SK-N-SH (cell line): ENCODE data around the gene EDIL3. TPM values are rescaled to one million over a fixed set of nuclear protein-coding genes. Genes with fewer than 3 reads are reported as not detected.

Experiments
- CTCF ChIA-PET: fragments of 300-600, 350-600 bp; formaldehyde crosslinking; extraction: SDS; loops from one replicate; lab custom pipeline; 2021; lab: Yijun Ruan, JAX
- POLR2A ChIA-PET: fragments of 350-600 bp; sonication (Branson Sonifier 250); formaldehyde crosslinking; extraction: SDS; loops from one replicate; lab custom pipeline; 2020; ENCODE audit warnings: antibody characterized with exemption, inconsistent platforms; lab: Yijun Ruan, JAX
- DNase-seq: peaks from one replicate; pipeline ENCODE4 v3.0.0; 2012
- H2AFZ ChIP-seq: fragments of 200-600 bp; sonication (generic); 2 replicates; pipeline ENCODE4 v1.8.1; 2016; ENCODE audit warnings: antibody characterized with exemption, mild to moderate bottlenecking, low read depth
- H3F3A ChIP-seq: fragments of 200-600 bp; sonication (generic); replicated peaks from 2 replicates; pipeline ENCODE3; 2016; ENCODE audit warnings: antibody characterized with exemption, mild to moderate bottlenecking; ENCODE audit not compliant: insufficient read depth
- H3K27ac ChIP-seq, 2 experiments: fragments of 200-500 bp in 1 of 2; fragments of 200-600 bp in 1 of 2; sonication (Bioruptor generic) in 1 of 2; sonication (generic), shearing (Covaris generic) in 1 of 2; 2 replicates each; pipeline versions ENCODE4 v1.5.1 to v1.6.1; 2014 to 2016; ENCODE audit warnings: low read depth in 2 of 2, inconsistent platforms in 1 of 2, low read length in 1 of 2, mild to moderate bottlenecking in 1 of 2, mixed read lengths in 1 of 2
- H3K27me3 ChIP-seq: fragments of 200-600 bp; sonication (generic), shearing (Covaris generic); 2 replicates; pipeline ENCODE4 v1.6.1; 2016; ENCODE audit warnings: mixed run types; ENCODE audit not compliant: insufficient read depth
- H3K36me3 ChIP-seq, 2 experiments: fragments of 200-500 bp in 1 of 2; fragments of 200-600 bp in 1 of 2; sonication (Bioruptor generic) in 1 of 2; sonication (generic) in 1 of 2; replicated peaks in 1 of 2; 2 replicates each; pipeline versions ENCODE3 to v1.5.1; 2014 to 2016; ENCODE audit warnings: low read length in 1 of 2, mild to moderate bottlenecking in 1 of 2; ENCODE audit not compliant: insufficient read depth in 2 of 2, control insufficient read depth in 1 of 2
- H3K4me1 ChIP-seq, 2 experiments: fragments of 200-500 bp in 1 of 2; fragments of 200-600 bp in 1 of 2; sonication (Bioruptor generic) in 1 of 2; sonication (generic), shearing (Covaris generic) in 1 of 2; 2 replicates each; pipeline versions ENCODE4 v1.5.1 to v1.6.1; 2014 to 2016; ENCODE audit warnings: low read depth in 1 of 2, low read length in 1 of 2, mixed run types in 1 of 2; ENCODE audit not compliant: insufficient read depth in 2 of 2, control insufficient read depth in 1 of 2
- H3K4me2 ChIP-seq: fragments of 200-600 bp; sonication (generic), shearing (Covaris generic); 2 replicates; pipeline ENCODE4 v1.6.1; 2017; ENCODE audit warnings: mixed run types
- H3K4me3 ChIP-seq, 2 experiments: fragments of 200-500 bp in 1 of 2; fragments of 200-600 bp in 1 of 2; sonication (Bioruptor generic) in 1 of 2; sonication (generic), shearing (Covaris generic) in 1 of 2; 2 replicates each; pipeline versions ENCODE4 v1.5.1 to v1.8.1; 2014 to 2016; ENCODE audit warnings: low read depth in 2 of 2, inconsistent platforms in 1 of 2, low read length in 1 of 2, mild to moderate bottlenecking in 1 of 2, mixed read lengths in 1 of 2, moderate library complexity in 1 of 2
- H3K79me2 ChIP-seq: fragments of 200-600 bp; sonication (generic); 2 replicates; pipeline ENCODE4 v1.8.1; 2017; ENCODE audit warnings: mild to moderate bottlenecking; ENCODE audit not compliant: insufficient read depth
- H3K9ac ChIP-seq: fragments of 200-600 bp; sonication (generic); 2 replicates; pipeline ENCODE4 v1.6.1; 2017; ENCODE audit warnings: mixed run types
- H3K9me2 ChIP-seq: fragments of 200-600 bp; sonication (generic); 2 replicates; pipeline ENCODE4 v1.6.1; 2017; ENCODE audit warnings: mixed run types
- H3K9me3 ChIP-seq: fragments of 200-600 bp; sonication (generic); 2 replicates; pipeline ENCODE4 v1.6.1; 2017; ENCODE audit warnings: mixed run types, mild to moderate bottlenecking, moderate library complexity
- H4K20me1 ChIP-seq: fragments of 200-600 bp; sonication (generic); 2 replicates; pipeline ENCODE4 v1.6.1; 2017; ENCODE audit warnings: mild to moderate bottlenecking, mixed run types; ENCODE audit not compliant: insufficient read depth
- CHD2 ChIP-seq: fragments of 150-350 bp; IDR thresholded peaks from 2 replicates; pipeline ENCODE4 v1.6.1; 2018; ENCODE audit warnings: low read length; ENCODE audit not compliant: partially characterized antibody
- ELF1 ChIP-seq: IDR thresholded peaks from 2 replicates; pipeline ENCODE4 v1.4.0; 2012
- EP300 ChIP-seq, 2 experiments: IDR thresholded peaks; 2 replicates each; pipeline versions ENCODE4 v1.4.0 to v1.6.1; 2012; ENCODE audit warnings: borderline replicate concordance in 1 of 2, low read depth in 1 of 2, low read length in 1 of 2
- EZH2phosphoT487 ChIP-seq: fragments of 200-600 bp; sonication (generic); IDR thresholded peaks from 2 replicates; pipeline ENCODE4 v1.6.1; 2017; ENCODE audit warnings: low read depth, mixed run types, mild to moderate bottlenecking, antibody characterized with exemption, moderate library complexity, borderline replicate concordance
- FOSL2 ChIP-seq: IDR thresholded peaks from 2 replicates; pipeline ENCODE4 v1.4.0; 2012; ENCODE audit warnings: low read depth, mild to moderate bottlenecking, moderate library complexity, borderline replicate concordance
- FOXJ3 ChIP-seq: sonication (generic); formaldehyde crosslinking; IDR thresholded peaks from 2 replicates; pipeline ENCODE4 v1.5.1; 2020; ENCODE audit warnings: mild to moderate bottlenecking, missing genetic modification reagents
- GATA2 ChIP-seq: sonication (generic); formaldehyde crosslinking; IDR thresholded peaks from 2 replicates; pipeline ENCODE4 v1.5.0; 2020; ENCODE audit warnings: mild to moderate bottlenecking, missing genetic modification reagents
- MAX ChIP-seq: IDR thresholded peaks from 2 replicates; pipeline ENCODE4 v1.4.0; 2012; ENCODE audit warnings: low read depth
- MEF2A ChIP-seq: IDR thresholded peaks from 2 replicates; pipeline ENCODE4 v1.4.0; 2012; ENCODE audit warnings: low read depth, borderline replicate concordance
- MXI1 ChIP-seq: IDR thresholded peaks from 2 replicates; pipeline ENCODE4 v1.6.1; 2012; ENCODE audit warnings: mild to moderate bottlenecking, low read depth, low read length, improper control_type of control experiment
- PBX3 ChIP-seq: IDR thresholded peaks from 2 replicates; pipeline ENCODE4; 2012
- RCOR1 ChIP-seq: fragments of 150-350 bp; IDR thresholded peaks from 2 replicates; pipeline ENCODE4 v1.6.1; 2017; ENCODE audit warnings: antibody characterized with exemption, low read length
- REST ChIP-seq: IDR thresholded peaks from 2 replicates; pipeline ENCODE4 v1.6.1; 2012; ENCODE audit warnings: mild to moderate bottlenecking, low read depth, low read length, moderate library complexity
- SIN3A ChIP-seq: IDR thresholded peaks from 2 replicates; pipeline ENCODE4 v1.6.1; 2012; ENCODE audit warnings: low read depth, mild to moderate bottlenecking, low read length, moderate library complexity, borderline replicate concordance
- TCF12 ChIP-seq: IDR thresholded peaks from 2 replicates; pipeline ENCODE4 v1.4.0; 2012
- USF1 ChIP-seq: IDR thresholded peaks from 2 replicates; pipeline ENCODE4 v1.4.0; 2012; ENCODE audit warnings: low read depth, borderline replicate concordance
- WGBS: methylation state at CpG from one replicate; pipeline ENCODE4 v1.1.6; 2017; ENCODE audit warnings: low lambda C conversion rate; 5-methylcytosine and 5-hydroxymethylcytosine counted together
- polyA plus RNA-seq, 3 experiments: library from polyadenylated mRNA; depleted of rRNA; stranded (reverse); fragments of >200 nt; gene quantifications; 2 replicates each; pipeline ENCODE4 v1.2.3, GENCODE V29; 2012

EDIL3 gene
- polyA plus RNA-seq, 1 of the 3 experiments (the other 2 are of a cell fraction) = 51.5 TPM

- TF ChIP-seq FOSL2 (no peak), EZH2phosphoT487 (no peak), CHD2 (no peak)
Measured at GRCh38 chr5:84274585-84275468, 109.9 kb downstream of the EDIL3 start (continued).

- no peak for TF ChIP-seq ELF1
- TF ChIP-seq MXI1 = no peak
- TF ChIP-seq GATA2 (CRISPR knock-in tag) = no peak
- TF ChIP-seq USF1 = no peak
- no peak for TF ChIP-seq PBX3
- no peak for TF ChIP-seq MEF2A
- TF ChIP-seq FOSL2 = no peak
- TF ChIP-seq EZH2phosphoT487 = no peak
- TF ChIP-seq EP300 (IDR thresholded peaks at IDR 0.05; ENCODE audit: borderline replicate concordance in 1 of 2, low read depth in 1 of 2, low read length in 1 of 2) = no peak
- no peak for TF ChIP-seq RCOR1
- no peak for TF ChIP-seq TCF12
- TF ChIP-seq FOXJ3 (CRISPR knock-in tag) = no peak
- no peak for TF ChIP-seq REST
- TF ChIP-seq SIN3A = no peak
- no peak for TF ChIP-seq MAX
- 93% methylated on average over 2 of the region's 2 CpGs for WGBS
Measured at GRCh38 chr5:84273517-84273883, 111.2 kb downstream of the EDIL3 start.

More at GRCh38 chr5:84273517-84273883, 111.2 kb downstream of the EDIL3 start:
- Histone ChIP-seq H4K20me1 (no peaks in the 10 kb centered on the region), H3K27me3 (no peaks in the 10 kb centered on the region), H3K36me3 (peaks cover 0 to 4% of the 10 kb centered on the region in 2 experiments), H3K27ac (no peak overlapping the region), H3K4me2 (no peak overlapping the region), H3K4me3 (no peak overlapping the region), H3K9me2 (no peaks in the 10 kb centered on the region), H3K9ac (no peak overlapping the region), H3F3A (no peaks in the 10 kb centered on the region), H2AFZ (no peak overlapping the region), H3K79me2 (peaks cover 36% of the 10 kb centered on the region; the same call in 1 of the 2 replicates), H3K9me3 (no peaks in the 10 kb centered on the region), H3K4me1 (peaks cover 2 to 4% of the 10 kb centered on the region in 2 experiments; a peak in 2 of 4 replicates)
- DNase-seq = no peak
- ChIA-PET CTCF (no interaction called here), POLR2A (no interaction called here)
